HCEC 1CT (cell line): ENCODE results near the gene P2RX5.

Experiments used
- DNase-seq: peaks from one replicate; pipeline ENCODE4 v3.0.0-alpha.2; 2017

Gene P2RX5

GRCh38 chr17:3678821-3679530 is 17.0 kb downstream of the P2RX5 start:
- DNase-seq = no peak

DNA sequence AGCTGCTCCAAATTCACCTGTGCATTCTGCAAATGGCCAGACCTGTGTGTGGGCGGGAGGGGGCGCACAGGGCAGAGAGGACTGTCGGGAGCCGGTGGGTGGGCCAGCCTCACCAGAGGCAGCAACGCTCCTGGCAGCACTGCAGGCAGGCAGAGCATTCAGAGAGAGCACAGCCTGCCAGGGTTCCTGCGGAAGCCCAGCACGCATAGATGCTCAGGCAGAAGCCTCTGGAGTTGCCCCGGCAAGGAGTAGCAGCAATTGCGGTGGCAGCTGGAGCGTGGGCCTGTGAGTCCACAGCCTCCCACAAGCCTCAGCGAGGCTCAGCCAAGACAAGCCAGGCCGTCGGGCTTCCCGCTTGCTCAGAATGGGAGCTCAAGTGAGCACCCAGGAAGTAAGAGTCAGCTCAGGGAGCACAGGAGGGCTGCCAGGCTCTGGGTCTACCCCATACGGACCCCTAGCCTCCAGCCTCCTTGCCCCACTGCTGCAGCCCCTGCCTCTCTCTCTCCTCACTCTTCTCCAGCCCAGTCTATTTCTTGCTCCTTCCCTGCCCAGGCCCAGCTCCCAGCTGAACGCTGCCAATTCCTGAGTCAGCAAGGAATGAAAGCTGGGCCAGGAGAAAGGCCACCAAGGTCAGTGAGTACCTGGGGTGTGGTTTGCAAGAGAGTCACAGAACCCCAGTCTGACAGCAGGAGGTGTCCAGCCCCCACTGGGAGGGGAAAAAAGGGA is 17.7 kb downstream of the P2RX5 start:
- no peak for DNase-seq

DNA sequence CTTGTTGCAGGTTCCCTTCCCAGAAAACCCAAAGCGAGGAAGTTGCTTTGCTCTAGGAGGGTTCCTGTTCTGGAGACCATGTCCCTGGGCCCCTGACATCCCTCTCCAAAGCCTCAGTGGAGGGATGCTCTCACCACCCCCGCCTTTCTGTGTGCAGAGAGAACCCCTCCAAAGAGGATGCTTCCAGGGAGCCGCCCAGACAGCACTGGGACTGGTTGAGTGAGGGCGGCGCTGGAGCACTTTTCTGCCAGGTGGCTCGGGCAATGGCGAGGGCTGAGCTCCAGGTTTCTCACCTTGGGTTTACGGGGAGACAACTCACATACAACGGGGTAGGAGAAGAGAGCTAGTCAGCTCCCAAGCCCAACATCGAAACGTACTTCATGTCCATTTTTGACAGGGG is 20.1 kb downstream of the P2RX5 start:
- no peak for DNase-seq

GRCh38 chr17:3672571-3672970 is 23.4 kb downstream of the P2RX5 start:
- DNase-seq = no peak

- DNase-seq = no peak
These were observed 26.4 kb downstream of the P2RX5 start for GRCh38 chr17:3669548-3669947.

DNA sequence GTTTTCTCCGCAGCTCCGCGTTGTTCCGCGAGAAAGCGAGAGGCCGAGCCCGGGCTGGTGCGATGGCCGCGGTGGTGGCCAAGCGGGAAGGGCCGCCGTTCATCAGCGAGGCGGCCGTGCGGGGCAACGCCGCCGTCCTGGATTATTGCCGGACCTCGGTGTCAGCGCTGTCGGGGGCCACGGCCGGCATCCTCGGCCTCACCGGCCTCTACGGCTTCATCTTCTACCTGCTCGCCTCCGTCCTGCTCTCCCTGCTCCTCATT is 26.9 kb downstream of the P2RX5 start:
- DNase-seq = no peak

DNA sequence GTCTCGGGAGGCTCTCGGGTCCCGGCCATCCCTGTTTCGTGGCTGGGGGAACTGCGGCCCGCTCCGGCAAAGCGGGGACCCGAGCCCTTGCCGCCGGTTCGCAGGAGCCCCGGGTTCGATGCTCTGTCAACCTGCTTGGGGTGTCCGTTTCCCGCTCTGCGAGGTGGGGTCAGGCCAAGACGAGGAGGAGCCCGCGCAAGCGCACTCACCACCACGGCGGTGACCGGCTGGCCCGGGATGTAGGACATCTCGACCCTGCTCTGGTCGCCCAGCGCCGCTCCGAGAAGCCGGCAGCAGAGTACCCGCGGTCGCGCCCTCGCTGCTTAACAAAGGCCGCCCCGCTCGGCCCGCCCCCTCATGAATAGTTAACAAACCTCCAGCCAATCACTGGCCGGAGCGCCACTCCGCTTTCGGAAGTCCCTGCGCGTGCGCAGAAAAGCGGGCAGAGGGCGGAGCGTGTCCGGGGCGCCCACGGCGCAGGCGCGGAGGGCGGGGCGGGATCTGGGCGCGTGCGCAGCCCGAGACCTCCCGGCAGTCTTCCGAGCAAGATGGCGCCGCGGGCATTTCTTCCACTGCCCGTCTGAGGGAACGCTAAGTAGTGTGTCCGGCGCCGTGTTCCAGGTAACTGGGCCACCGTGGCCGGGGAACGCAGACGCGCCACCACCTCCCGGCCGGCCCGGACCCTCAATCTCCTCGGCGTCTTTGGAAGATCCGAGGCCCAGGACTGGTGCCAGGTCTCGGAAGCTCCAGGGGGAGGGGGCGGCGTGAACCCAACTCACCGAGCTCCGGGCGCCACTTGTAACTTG is 27.5 kb downstream of the P2RX5 start, which contains the start of the genes EMC6 and TAX1BP3:
Gene EMC6, plus strand, starts transcription at position 534 of the 806 bp plus-strand sequence. CDS start 335 bp downstream, outside the sequence.
Gene TAX1BP3, minus strand, starts transcription at position 300 of the 806 bp plus-strand sequence. Its CDS starts 52 bp downstream, at position 248.
- DNase-seq = peak; percentile 96

DNA sequence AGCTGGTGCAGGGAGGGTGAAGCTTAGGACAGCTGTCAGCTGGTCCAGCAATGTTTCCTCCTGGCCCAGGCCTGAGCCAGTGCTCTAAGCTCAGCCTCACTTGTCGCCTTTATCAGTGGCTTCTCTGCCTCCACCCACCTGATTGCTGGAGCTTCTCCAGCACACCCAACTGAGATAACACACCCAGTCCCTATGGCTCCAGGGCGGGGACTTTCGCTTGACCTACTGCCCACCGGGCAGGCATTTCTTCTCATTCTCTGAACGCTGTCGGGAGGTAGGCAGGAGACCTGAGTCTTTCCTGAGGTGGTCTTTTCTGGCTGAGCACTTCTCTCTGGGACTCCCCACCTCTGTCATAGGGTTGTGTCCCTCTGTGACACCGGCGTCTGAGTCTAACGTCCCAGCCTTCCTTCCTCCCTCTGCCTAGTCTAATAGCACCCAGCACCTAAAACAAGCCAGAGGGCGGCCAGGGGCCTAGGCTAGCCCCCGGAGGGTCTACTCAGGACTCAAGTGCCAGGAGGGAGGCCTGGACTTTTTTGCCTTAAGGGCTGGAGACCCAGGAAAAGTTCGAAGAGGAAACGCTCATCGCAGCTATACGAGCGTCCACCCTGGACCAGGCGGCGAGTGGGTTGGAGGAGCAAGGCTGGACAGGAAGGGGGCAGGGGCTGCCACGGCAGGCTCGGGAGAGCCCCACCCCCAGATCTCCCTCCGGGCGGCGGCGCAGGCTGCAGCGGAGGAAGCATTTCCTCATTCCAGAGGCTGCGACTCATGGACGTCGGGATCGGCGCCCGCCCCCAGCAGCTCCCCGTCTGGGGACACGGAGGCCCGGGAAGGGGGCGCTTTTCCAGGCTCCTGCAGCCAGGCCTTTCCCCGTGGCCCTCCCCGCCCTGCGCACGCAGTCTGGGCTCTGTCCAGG is 28.3 kb downstream of the P2RX5 start:
- DNase-seq = peak; percentile 89

- no peak for DNase-seq
These were observed 29.4 kb downstream of the P2RX5 start for GRCh38 chr17:3666516-3666915.

DNA sequence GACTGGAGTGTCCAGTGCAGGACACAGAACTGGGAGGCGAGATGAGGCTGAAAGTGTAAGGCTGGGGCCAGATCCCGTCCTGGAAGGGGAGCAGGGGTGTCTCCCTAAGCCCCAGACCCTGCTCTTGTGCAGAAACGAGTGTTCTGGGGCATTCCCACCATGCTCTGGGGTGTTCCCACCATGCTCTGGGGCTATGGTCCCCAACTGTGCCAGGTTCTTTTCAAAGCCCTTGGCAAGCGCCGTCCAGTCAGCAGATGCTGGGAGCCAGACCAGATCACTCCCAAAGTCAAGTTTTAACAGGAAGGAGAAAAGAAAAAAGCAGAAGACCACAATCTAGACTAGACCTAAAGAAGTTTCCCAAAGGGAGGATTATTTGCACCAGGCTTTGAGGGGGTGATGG is 30.1 kb downstream of the P2RX5 start:
- no peak for DNase-seq

DNA sequence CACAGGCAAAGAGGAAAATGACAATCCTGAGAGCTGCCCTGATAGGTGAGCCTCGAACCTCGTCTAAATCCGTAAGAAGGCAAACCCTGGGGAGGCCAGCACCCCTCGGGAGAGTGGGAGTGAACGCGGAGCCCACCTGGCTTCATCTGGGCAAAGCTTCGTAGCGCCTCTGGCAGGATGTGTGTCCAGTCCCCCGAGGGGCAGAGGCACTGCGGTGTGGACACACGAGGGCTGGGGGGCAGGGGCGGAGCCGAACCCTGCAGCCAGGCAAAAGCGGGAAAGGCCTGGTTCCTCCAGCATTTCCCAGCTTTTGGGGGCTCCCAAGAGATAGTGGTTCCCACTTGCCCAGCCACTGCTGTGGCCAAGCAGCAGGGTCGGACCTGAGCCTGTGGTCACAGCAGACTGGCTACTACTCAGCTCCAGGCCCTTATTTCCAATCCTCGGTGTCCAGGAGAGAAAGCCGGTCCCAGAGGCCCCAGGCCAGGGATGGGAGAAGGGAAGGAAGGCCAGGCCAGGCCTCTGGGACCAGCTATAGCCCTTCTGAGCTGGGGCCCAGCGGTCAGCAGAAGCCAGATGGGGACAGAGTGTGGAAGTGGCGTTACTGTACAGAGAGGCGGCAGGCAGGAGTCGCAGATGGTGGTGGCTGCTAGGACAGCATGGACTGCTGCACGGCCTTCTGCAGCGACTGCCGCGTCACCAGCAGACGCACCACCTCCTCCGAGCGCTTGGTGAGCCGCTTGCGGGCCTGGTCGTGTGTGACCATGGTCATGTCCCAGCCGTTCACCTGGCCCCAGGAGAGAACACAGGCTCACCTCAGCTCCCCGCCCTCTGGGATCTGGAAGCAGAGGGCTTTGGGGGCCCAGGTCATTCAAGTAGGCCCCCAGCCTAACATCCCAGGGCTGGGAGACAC is 32.6 kb downstream of the P2RX5 start:
- DNase-seq = no peak

GRCh38 chr17:3660311-3660891 is 35.6 kb downstream of the P2RX5 start:
- DNase-seq = no peak

- peak; percentile 80 for DNase-seq
These were observed 36.3 kb downstream of the P2RX5 start for GRCh38 chr17:3659541-3660111.

DNA sequence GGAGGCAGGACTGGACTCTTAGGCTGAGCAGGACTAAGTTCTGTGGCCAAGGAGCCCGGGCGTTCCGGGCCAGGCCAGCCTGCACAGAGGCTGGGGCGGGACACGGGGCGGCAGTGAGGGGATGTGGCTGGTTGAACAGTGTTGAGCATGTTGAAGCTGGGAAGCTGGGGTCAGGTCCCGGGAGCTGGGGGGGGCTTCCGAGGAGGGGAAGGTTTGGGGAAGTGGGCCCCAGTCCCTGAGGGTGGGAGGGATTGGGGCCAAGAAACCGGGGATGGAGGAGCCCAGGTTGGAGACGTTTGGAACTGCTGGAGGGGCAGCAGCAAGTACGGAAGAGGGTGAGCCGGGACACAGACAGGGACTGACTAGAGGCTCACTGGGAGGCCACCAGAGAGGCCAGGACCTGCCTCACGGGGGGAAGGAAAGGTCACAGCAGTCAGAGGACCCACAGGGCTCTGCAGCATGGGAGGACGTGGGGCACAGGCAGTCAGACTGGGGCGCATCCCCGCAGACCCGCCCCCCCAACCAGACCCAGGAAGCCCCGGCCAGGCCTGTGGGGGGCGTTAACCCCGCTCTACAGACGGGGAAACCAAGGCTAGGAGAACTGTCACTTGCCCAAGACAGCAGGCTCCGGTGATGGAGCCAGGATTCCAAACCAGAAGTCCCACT is 37.0 kb downstream of the P2RX5 start:
- no peak for DNase-seq

DNA sequence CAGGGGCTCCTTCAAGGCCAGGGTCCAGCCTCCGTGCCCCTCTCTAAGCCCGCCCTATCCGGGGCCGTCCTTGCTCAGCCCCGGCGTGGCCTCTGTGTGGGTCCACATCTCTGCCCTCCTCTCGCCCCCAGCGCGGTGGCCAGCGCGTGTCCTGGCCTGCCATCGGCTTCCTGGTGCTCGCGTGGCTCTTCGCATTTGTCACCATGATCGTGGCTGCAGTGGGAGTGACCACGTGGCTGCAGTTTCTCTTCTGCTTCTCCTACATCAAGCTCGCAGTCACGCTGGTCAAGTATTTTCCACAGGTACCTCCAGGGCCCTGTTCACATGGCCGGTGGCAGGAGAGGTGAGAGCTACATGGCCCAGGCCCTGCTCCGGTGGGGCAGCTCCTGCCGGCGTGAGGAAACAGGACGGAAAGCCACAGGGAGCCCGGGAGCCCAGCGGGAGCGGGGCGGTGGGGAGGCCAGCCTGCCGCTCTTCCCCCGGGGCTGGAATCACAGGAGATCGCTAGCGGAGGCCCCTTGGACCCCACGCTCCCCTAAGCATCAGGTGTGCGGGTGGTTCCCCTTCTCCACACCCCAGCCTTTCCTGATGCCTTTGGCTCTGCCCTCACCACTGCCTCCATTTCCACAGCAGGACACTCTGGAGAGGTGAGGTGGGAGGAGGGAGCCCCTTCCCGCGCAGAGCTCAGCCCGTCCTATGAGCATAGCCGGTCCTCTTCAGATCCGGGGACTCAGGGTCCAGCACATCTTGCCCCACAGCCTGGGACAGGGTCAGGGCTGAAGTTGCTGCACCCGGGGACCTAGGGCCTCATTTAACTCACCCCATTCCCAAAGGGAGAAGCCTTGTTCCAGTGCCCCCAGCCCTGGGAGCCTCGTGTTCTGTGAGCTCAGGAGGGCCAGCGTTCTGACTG is 37.8 kb downstream of the P2RX5 start:
- no peak for DNase-seq

DNA sequence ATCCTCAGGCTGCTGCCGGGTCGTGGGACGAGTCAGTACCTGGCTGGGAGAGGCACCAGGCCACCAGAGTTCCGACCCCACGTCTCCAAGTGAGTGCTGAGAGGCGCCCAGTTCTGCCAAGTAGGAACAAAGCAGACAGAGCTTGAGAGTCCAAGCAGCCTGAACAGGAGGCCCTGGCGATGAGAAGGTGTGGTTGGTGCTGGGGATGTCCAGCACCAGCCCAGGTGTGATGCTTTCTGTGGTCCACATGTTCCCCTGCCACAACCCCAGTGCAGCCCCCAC is 38.4 kb downstream of the P2RX5 start:
- no peak for DNase-seq

DNA sequence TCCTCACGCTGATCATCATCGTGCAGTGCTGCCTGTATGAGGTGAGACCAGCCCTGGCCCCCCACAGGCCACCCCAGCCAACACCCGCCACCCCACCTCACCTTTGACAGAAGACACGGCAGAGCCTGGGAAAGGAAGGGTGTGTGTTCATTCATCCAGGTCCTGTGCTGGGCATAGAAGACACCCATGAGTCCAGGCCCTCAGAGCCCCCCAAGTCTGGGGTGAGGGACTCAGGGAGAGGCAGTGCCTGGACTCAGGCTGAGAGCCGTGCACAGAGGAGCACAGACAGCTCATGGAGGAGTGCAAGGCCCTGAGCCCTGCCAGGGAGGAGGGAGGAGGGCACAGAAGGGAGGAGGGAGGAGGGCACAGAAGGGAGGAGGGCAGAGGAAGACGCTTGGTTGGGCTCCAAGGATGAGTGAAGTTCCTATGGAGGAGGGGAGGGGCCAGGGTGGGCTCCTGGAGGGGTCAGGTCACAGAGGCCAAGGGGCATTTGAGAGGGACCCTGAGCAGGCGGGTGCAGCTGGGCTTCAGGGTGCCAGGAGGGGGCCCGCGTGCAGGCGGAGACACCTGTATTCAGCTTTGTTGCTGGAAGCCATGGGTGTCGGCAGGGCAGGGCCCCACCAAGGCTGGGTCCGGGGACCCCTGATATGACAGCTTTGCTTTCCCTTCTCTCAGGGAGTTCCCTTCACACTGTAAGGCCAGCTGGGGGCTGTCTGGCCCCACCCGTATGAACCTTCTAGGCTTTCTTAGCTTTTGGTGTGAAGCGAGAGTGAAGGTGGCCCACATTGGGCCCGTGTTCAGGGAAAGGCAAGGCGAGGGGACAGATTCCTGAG is 39.0 kb downstream of the P2RX5 start:
- DNase-seq = no peak

GRCh38 chr17:3656353-3656752 is 39.6 kb downstream of the P2RX5 start:
- no peak for DNase-seq
